Loucy (cell line): ENCODE results near the gene LMO4.

Experiments used
- CTCF ChIP-seq: fragments of 200-600 bp; sonication (generic); conservative IDR thresholded peaks from 2 replicates; pipeline ENCODE4 v1.5.1; 2014; ENCODE audit warnings: mild to moderate bottlenecking, antibody characterized with exemption, low read length
- EZH2phosphoT487 ChIP-seq: fragments of 200-600 bp; IDR thresholded peaks from 2 replicates; pipeline ENCODE4 v1.6.1; 2018; ENCODE audit warnings: antibody characterized with exemption, mild to moderate bottlenecking, moderate library complexity, borderline replicate concordance

DNA sequence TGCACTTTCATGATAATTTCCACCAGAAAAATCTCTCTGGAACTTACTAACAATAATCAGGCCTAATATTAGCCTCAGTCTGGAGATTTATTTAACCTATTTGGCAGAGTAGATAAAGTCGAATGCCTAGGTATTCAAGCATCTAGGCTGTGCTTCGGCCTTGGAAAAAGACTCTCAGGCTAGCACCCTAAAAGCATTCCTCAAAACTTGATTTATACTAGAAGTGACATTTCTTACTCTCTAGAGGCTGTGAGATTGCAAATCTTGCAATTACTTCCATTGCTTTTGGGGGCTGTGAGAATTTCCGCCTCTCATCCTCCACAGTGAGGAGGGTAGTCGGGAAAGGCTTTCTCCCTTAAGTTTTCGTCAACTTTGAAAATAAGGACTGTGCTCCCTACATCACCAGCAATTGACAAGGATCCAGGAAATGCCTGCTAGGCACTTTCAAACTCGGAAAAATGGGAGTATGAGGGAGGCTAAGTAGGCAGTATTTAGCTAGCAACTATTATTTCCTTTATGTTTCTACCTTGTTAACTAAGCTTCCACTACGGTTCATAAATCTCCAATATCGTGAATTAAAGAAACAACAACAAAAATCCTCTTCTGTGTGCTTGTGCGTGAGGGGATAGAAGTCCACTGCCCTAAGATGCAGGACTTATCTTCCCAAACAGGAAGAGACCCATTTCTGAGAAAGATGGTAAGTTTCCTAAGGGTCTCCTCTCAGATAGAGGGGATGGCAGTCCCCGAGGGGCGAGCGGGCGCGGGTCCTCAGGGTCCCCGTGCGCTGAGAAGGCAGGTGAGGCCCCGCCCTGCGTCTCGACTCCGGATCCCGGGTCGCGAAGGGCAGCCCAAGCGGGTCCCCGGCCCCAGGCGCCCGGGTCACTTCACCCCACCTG, 1.1 kb upstream of the LMO4 start:
- TF ChIP-seq CTCF: no peak
- TF ChIP-seq EZH2phosphoT487: no peak
